WTC11 (cell line): Measurements from ENCODE around the gene TOGARAM2. TPM values are rescaled to one million over a fixed set of nuclear protein-coding genes. Genes with fewer than 3 reads are reported as not detected.

Experiments
- ATAC-seq: fragments of 200-7000 bp; cut with Tn5 transposase; 2 replicates; pipeline ENCODE4 v1.10.0; 2021; ENCODE audit warnings: mild to moderate bottlenecking, moderate library complexity
- CTCF ChIA-PET: fragments of 300-600 bp; sonication (Branson Sonifier 250); formaldehyde crosslinking; loops from one replicate; lab custom pipeline; 2021; ENCODE audit warnings: antibody characterized with exemption; lab: Charles Lee
- POLR2A ChIA-PET: fragments of 350-600 bp; sonication (Branson Sonifier 250); formaldehyde crosslinking; loops from one replicate; lab custom pipeline; 2021; ENCODE audit warnings: antibody characterized with exemption; lab: Charles Lee
- DNase-seq: peaks from one replicate; pipeline ENCODE4 v3.0.0; 2021; ENCODE audit warnings: low spot score
- H3K27ac Mint-ChIP-seq: 2 replicates; pipeline ENCODE4 v1.8.0; 2021; ENCODE audit warnings: mixed read lengths
- H3K27me3 Mint-ChIP-seq: 2 replicates; pipeline ENCODE4 v1.8.0; 2021; ENCODE audit warnings: low read depth, mild to moderate bottlenecking, moderate library complexity, mixed read lengths
- H3K36me3 Mint-ChIP-seq: 2 replicates; pipeline ENCODE4 v1.8.0; 2021; ENCODE audit warnings: mixed read lengths
- H3K4me1 Mint-ChIP-seq: 2 replicates; pipeline ENCODE4 v1.8.0; 2022; ENCODE audit warnings: mixed read lengths
- H3K4me3 Mint-ChIP-seq: 2 replicates; pipeline ENCODE4 v1.8.0; 2021; ENCODE audit warnings: mild to moderate bottlenecking, moderate library complexity, mixed read lengths
- H3K9me3 Mint-ChIP-seq: 2 replicates; pipeline ENCODE4 v1.8.0; 2021; ENCODE audit warnings: mixed read lengths
- ATF1 ChIP-seq: sonication (generic); formaldehyde crosslinking; IDR thresholded peaks from 2 replicates; pipeline ENCODE4 v1.8.1; 2023; ENCODE audit warnings: mild to moderate bottlenecking, moderate library complexity, missing genetic modification reagents
- ETV6 ChIP-seq: sonication (generic); formaldehyde crosslinking; IDR thresholded peaks from 2 replicates; pipeline ENCODE4 v1.8.1; 2022; ENCODE audit warnings: mild to moderate bottlenecking, missing genetic modification reagents
- FOXJ3 ChIP-seq: sonication (generic); formaldehyde crosslinking; IDR thresholded peaks from 2 replicates; pipeline ENCODE4 v1.9.0; 2021; ENCODE audit warnings: missing genetic modification reagents, mild to moderate bottlenecking, borderline replicate concordance
- IRF2 ChIP-seq: sonication (generic); formaldehyde crosslinking; IDR thresholded peaks from 2 replicates; pipeline ENCODE4 v1.8.0; 2022; ENCODE audit warnings: low read depth, missing genetic modification reagents, borderline replicate concordance
- TP53 ChIP-seq: sonication (generic); formaldehyde crosslinking; IDR thresholded peaks from 2 replicates; pipeline ENCODE4 v1.8.1; 2023; ENCODE audit warnings: mild to moderate bottlenecking, missing genetic modification reagents
- ZNF263 ChIP-seq: sonication (generic); formaldehyde crosslinking; IDR thresholded peaks from 2 replicates; pipeline ENCODE4 v1.8.1; 2022; ENCODE audit warnings: low read depth, mild to moderate bottlenecking, moderate library complexity, missing genetic modification reagents
- ZNF671 ChIP-seq: fragments of 250-450 bp; sonication (Bioruptor Pico); IDR thresholded peaks from 2 replicates; pipeline ENCODE4 v1.8.0; 2021; ENCODE audit warnings: mild to moderate bottlenecking
- total RNA-seq: library from RNA; stranded (reverse); gene quantifications from 3 replicates; pipeline ENCODE4 v1.2.3, GENCODE V29; 2021
- TF ChIP-seq, protein P1 (sequence below): fragments of 250-450 bp; sonication (Bioruptor Pico); IDR thresholded peaks from 2 replicates; pipeline ENCODE4 v1.8.0; 2021; ENCODE audit warnings: mild to moderate bottlenecking
- TF ChIP-seq, protein P2 (sequence below): sonication (generic); formaldehyde crosslinking; IDR thresholded peaks from 2 replicates; pipeline ENCODE4 v1.8.1; 2022; ENCODE audit warnings: mild to moderate bottlenecking, missing genetic modification reagents, moderate library complexity, borderline replicate concordance
- TF ChIP-seq, protein P3 (sequence below): sonication (generic); formaldehyde crosslinking; IDR thresholded peaks from 2 replicates; pipeline ENCODE4 v1.8.0; 2023; ENCODE audit warnings: mild to moderate bottlenecking, missing genetic modification reagents
- TF ChIP-seq, protein P4 (sequence below): sonication (generic); formaldehyde crosslinking; IDR thresholded peaks from 2 replicates; pipeline ENCODE4 v1.8.1; 2022; ENCODE audit warnings: mild to moderate bottlenecking, moderate library complexity, missing genetic modification reagents
- TF ChIP-seq, protein P5 (sequence below): sonication (generic); formaldehyde crosslinking; IDR thresholded peaks from 2 replicates; pipeline ENCODE4 v1.8.0; 2022; ENCODE audit warnings: mild to moderate bottlenecking, missing genetic modification reagents
- TF ChIP-seq, protein P6 (sequence below): sonication (generic); formaldehyde crosslinking; IDR thresholded peaks from 2 replicates; pipeline ENCODE4 v1.8.1; 2023; ENCODE audit warnings: mild to moderate bottlenecking, missing genetic modification reagents, moderate library complexity
- TF ChIP-seq, protein P7 (sequence below): sonication (generic); formaldehyde crosslinking; IDR thresholded peaks from 2 replicates; pipeline ENCODE4 v1.8.0; 2023; ENCODE audit warnings: missing genetic modification reagents, mild to moderate bottlenecking, borderline replicate concordance
- TF ChIP-seq, protein P8 (sequence below): sonication (generic); formaldehyde crosslinking; IDR thresholded peaks from 2 replicates; pipeline ENCODE4 v1.8.1; 2023; ENCODE audit warnings: mild to moderate bottlenecking, missing genetic modification reagents, borderline replicate concordance

TOGARAM2 gene
- total RNA-seq, 1 experiment from 2014 or later: 1.0 TPM

DNA sequence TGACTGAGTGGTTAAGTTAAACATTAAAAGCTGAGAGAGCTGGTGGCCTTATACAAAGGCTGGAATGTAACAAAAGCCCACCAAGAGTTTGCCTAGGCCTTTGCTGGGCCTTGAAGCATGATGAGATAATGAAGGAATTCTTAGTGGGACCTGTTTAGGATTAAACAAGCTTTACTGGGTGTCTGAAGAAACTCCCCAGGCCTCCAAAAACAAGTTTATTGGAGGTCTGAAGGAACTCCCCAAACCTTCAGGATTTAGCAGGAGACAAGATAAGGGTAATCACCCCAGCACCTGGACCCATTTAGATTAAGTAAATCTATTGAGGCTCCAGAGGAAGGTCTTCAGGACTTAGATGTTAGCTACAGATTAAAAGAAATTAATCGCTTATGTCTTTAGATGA is 74.5 kb downstream of the TOGARAM2 start (continued):
- TF ChIP-seq, protein P1, sequence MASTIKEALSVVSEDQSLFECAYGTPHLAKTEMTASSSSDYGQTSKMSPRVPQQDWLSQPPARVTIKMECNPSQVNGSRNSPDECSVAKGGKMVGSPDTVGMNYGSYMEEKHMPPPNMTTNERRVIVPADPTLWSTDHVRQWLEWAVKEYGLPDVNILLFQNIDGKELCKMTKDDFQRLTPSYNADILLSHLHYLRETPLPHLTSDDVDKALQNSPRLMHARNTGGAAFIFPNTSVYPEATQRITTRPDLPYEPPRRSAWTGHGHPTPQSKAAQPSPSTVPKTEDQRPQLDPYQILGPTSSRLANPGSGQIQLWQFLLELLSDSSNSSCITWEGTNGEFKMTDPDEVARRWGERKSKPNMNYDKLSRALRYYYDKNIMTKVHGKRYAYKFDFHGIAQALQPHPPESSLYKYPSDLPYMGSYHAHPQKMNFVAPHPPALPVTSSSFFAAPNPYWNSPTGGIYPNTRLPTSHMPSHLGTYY (CRISPR knock-in tag): no peak
- TF ChIP-seq, protein P2, sequence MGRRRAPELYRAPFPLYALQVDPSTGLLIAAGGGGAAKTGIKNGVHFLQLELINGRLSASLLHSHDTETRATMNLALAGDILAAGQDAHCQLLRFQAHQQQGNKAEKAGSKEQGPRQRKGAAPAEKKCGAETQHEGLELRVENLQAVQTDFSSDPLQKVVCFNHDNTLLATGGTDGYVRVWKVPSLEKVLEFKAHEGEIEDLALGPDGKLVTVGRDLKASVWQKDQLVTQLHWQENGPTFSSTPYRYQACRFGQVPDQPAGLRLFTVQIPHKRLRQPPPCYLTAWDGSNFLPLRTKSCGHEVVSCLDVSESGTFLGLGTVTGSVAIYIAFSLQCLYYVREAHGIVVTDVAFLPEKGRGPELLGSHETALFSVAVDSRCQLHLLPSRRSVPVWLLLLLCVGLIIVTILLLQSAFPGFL (CRISPR knock-in tag): no peak
- TF ChIP-seq, protein P3, sequence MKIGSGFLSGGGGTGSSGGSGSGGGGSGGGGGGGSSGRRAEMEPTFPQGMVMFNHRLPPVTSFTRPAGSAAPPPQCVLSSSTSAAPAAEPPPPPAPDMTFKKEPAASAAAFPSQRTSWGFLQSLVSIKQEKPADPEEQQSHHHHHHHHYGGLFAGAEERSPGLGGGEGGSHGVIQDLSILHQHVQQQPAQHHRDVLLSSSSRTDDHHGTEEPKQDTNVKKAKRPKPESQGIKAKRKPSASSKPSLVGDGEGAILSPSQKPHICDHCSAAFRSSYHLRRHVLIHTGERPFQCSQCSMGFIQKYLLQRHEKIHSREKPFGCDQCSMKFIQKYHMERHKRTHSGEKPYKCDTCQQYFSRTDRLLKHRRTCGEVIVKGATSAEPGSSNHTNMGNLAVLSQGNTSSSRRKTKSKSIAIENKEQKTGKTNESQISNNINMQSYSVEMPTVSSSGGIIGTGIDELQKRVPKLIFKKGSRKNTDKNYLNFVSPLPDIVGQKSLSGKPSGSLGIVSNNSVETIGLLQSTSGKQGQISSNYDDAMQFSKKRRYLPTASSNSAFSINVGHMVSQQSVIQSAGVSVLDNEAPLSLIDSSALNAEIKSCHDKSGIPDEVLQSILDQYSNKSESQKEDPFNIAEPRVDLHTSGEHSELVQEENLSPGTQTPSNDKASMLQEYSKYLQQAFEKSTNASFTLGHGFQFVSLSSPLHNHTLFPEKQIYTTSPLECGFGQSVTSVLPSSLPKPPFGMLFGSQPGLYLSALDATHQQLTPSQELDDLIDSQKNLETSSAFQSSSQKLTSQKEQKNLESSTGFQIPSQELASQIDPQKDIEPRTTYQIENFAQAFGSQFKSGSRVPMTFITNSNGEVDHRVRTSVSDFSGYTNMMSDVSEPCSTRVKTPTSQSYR (CRISPR knock-in tag): no peak
- TF ChIP-seq ZNF263 (CRISPR knock-in tag): no peak
- no peak for TF ChIP-seq TP53 (CRISPR knock-in tag)

DNA sequence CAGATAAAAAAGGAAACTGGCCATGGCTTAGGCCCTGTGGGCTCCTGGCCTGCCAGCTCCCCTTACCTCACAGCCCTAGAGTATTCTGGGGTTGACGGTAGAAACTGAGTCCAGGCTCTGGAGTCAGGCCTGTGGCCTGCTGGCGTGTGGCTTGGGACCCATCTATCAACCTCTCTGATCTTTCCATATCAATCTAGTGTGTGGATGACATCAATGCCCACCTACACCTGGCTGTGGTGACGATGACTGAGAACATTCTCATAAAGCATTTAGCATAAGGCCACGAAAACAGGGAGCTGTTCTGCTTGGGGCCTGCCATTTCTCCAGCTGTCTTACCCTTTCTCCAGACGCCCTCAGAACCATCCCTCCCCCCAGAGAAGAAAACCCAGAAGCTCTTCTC is 75.4 kb downstream of the TOGARAM2 start:
- Mint-ChIP-seq H3K9me3 (no peaks in the 10 kb centered on the region), H3K27me3 (no peaks in the 10 kb centered on the region), H3K36me3 (no peaks in the 10 kb centered on the region), H3K4me1 (peaks cover 19% of the 10 kb centered on the region), H3K27ac (no peak overlapping the region), H3K4me3 (no peak overlapping the region)
- ATAC-seq (no peak), DNase-seq (no peak)
- TF ChIP-seq, protein P4, sequence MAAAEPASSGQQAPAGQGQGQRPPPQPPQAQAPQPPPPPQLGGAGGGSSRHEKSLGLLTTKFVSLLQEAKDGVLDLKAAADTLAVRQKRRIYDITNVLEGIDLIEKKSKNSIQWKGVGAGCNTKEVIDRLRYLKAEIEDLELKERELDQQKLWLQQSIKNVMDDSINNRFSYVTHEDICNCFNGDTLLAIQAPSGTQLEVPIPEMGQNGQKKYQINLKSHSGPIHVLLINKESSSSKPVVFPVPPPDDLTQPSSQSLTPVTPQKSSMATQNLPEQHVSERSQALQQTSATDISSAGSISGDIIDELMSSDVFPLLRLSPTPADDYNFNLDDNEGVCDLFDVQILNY: no peak
- TF ChIP-seq ZNF671 (CRISPR knock-in tag) (no peak), IRF2 (no peak), FOXJ3 (CRISPR knock-in tag) (no peak), TP53 (CRISPR knock-in tag) (no peak), ETV6 (CRISPR knock-in tag) (no peak), ATF1 (CRISPR knock-in tag) (no peak)
- TF ChIP-seq, protein P5, sequence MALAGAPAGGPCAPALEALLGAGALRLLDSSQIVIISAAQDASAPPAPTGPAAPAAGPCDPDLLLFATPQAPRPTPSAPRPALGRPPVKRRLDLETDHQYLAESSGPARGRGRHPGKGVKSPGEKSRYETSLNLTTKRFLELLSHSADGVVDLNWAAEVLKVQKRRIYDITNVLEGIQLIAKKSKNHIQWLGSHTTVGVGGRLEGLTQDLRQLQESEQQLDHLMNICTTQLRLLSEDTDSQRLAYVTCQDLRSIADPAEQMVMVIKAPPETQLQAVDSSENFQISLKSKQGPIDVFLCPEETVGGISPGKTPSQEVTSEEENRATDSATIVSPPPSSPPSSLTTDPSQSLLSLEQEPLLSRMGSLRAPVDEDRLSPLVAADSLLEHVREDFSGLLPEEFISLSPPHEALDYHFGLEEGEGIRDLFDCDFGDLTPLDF (CRISPR knock-in tag): no peak
- TF ChIP-seq, protein P6, sequence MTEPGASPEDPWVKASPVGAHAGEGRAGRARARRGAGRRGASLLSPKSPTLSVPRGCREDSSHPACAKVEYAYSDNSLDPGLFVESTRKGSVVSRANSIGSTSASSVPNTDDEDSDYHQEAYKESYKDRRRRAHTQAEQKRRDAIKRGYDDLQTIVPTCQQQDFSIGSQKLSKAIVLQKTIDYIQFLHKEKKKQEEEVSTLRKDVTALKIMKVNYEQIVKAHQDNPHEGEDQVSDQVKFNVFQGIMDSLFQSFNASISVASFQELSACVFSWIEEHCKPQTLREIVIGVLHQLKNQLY (CRISPR knock-in tag): no peak
- TF ChIP-seq, protein P7, sequence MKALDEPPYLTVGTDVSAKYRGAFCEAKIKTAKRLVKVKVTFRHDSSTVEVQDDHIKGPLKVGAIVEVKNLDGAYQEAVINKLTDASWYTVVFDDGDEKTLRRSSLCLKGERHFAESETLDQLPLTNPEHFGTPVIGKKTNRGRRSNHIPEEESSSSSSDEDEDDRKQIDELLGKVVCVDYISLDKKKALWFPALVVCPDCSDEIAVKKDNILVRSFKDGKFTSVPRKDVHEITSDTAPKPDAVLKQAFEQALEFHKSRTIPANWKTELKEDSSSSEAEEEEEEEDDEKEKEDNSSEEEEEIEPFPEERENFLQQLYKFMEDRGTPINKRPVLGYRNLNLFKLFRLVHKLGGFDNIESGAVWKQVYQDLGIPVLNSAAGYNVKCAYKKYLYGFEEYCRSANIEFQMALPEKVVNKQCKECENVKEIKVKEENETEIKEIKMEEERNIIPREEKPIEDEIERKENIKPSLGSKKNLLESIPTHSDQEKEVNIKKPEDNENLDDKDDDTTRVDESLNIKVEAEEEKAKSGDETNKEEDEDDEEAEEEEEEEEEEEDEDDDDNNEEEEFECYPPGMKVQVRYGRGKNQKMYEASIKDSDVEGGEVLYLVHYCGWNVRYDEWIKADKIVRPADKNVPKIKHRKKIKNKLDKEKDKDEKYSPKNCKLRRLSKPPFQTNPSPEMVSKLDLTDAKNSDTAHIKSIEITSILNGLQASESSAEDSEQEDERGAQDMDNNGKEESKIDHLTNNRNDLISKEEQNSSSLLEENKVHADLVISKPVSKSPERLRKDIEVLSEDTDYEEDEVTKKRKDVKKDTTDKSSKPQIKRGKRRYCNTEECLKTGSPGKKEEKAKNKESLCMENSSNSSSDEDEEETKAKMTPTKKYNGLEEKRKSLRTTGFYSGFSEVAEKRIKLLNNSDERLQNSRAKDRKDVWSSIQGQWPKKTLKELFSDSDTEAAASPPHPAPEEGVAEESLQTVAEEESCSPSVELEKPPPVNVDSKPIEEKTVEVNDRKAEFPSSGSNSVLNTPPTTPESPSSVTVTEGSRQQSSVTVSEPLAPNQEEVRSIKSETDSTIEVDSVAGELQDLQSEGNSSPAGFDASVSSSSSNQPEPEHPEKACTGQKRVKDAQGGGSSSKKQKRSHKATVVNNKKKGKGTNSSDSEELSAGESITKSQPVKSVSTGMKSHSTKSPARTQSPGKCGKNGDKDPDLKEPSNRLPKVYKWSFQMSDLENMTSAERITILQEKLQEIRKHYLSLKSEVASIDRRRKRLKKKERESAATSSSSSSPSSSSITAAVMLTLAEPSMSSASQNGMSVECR (CRISPR knock-in tag): no peak
- TF ChIP-seq, protein P8, sequence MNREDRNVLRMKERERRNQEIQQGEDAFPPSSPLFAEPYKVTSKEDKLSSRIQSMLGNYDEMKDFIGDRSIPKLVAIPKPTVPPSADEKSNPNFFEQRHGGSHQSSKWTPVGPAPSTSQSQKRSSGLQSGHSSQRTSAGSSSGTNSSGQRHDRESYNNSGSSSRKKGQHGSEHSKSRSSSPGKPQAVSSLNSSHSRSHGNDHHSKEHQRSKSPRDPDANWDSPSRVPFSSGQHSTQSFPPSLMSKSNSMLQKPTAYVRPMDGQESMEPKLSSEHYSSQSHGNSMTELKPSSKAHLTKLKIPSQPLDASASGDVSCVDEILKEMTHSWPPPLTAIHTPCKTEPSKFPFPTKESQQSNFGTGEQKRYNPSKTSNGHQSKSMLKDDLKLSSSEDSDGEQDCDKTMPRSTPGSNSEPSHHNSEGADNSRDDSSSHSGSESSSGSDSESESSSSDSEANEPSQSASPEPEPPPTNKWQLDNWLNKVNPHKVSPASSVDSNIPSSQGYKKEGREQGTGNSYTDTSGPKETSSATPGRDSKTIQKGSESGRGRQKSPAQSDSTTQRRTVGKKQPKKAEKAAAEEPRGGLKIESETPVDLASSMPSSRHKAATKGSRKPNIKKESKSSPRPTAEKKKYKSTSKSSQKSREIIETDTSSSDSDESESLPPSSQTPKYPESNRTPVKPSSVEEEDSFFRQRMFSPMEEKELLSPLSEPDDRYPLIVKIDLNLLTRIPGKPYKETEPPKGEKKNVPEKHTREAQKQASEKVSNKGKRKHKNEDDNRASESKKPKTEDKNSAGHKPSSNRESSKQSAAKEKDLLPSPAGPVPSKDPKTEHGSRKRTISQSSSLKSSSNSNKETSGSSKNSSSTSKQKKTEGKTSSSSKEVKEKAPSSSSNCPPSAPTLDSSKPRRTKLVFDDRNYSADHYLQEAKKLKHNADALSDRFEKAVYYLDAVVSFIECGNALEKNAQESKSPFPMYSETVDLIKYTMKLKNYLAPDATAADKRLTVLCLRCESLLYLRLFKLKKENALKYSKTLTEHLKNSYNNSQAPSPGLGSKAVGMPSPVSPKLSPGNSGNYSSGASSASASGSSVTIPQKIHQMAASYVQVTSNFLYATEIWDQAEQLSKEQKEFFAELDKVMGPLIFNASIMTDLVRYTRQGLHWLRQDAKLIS (CRISPR knock-in tag): no peak
- CTCF ChIA-PET: no interaction called here
- POLR2A ChIA-PET: no interaction called here
